ENCODE measurements around the gene SEMA4C.

DNA sequence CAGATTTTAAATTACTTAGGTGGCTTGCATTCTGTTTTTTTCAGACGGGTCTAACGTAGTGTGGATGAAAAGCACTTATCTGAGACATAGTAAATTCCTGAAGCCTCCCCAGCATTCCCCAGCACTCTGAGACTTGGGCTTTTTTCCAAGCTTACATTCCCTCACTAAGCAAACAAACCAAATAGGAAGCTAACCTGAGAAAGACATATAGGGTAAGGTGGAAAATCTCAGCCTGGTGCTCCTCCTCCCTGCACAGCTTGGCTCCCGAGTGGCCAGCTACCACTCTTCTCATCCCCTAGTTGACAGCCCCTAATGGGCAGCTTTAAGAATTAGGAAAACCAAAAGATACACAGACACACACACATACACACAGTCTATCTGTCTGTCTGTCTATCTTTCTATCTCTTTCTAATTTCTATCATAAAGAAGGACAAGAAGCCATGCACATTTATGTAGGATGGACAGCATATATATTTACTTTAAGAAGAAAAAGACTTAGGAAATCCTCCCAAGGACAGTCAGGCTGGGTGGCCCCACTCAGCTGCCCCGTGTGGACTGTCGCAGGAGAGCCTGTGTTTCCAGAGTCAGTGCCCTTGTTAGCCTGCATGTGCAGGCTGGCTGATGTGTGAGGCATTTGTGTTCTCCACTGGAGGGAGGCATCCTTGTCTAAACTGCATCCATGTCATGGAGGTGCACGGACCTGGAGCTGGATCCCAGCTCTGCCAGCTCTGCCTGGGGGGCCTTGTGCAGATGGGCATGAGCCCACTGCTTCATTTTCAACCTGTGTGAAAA lies 45.6 kb downstream of the SEMA4C start:
- TF ChIP-seq, protein P1, sequence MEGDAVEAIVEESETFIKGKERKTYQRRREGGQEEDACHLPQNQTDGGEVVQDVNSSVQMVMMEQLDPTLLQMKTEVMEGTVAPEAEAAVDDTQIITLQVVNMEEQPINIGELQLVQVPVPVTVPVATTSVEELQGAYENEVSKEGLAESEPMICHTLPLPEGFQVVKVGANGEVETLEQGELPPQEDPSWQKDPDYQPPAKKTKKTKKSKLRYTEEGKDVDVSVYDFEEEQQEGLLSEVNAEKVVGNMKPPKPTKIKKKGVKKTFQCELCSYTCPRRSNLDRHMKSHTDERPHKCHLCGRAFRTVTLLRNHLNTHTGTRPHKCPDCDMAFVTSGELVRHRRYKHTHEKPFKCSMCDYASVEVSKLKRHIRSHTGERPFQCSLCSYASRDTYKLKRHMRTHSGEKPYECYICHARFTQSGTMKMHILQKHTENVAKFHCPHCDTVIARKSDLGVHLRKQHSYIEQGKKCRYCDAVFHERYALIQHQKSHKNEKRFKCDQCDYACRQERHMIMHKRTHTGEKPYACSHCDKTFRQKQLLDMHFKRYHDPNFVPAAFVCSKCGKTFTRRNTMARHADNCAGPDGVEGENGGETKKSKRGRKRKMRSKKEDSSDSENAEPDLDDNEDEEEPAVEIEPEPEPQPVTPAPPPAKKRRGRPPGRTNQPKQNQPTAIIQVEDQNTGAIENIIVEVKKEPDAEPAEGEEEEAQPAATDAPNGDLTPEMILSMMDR (conservative IDR thresholded peaks at IDR 0.05; ENCODE audit: low read length): no peak
- TF ChIP-seq EZH2phosphoT487 (IDR thresholded peaks at IDR 0.05; ENCODE audit: borderline replicate concordance, low read depth, low read length): no peak
